Endothelial cell (in vitro differentiated cells): ENCODE results near the gene DTX3L. TPM values are rescaled to one million over a fixed set of nuclear protein-coding genes. Genes with fewer than 3 reads are reported as not detected.

Experiments used
- DNase-seq: peaks from one replicate; pipeline ENCODE4 v3.0.0; 2021; ENCODE audit warnings: low spot score
- H3K27ac Mint-ChIP-seq: one replicate; pipeline ENCODE4 v1.8.0; 2021; ENCODE audit warnings: mixed read lengths, inconsistent platforms; ENCODE audit not compliant: unreplicated experiment
- H3K27me3 Mint-ChIP-seq: one replicate; pipeline ENCODE4 v1.8.0; 2021; ENCODE audit warnings: mild to moderate bottlenecking, moderate library complexity, mixed read lengths, inconsistent platforms; ENCODE audit not compliant: unreplicated experiment
- H3K36me3 Mint-ChIP-seq: one replicate; pipeline ENCODE4 v1.8.0; 2021; ENCODE audit warnings: mild to moderate bottlenecking, low read depth, mixed read lengths, inconsistent platforms; ENCODE audit not compliant: unreplicated experiment
- H3K4me1 Mint-ChIP-seq: one replicate; pipeline ENCODE4 v1.8.0; 2021; ENCODE audit warnings: mild to moderate bottlenecking, mixed read lengths, inconsistent platforms; ENCODE audit not compliant: unreplicated experiment
- H3K4me3 Mint-ChIP-seq: one replicate; pipeline ENCODE4 v1.8.0; 2021; ENCODE audit warnings: mild to moderate bottlenecking, mixed read lengths, inconsistent platforms; ENCODE audit not compliant: unreplicated experiment
- H3K9me3 Mint-ChIP-seq: one replicate; pipeline ENCODE4 v1.8.0; 2021; ENCODE audit warnings: mixed read lengths, inconsistent platforms; ENCODE audit not compliant: unreplicated experiment
- total RNA-seq: library from RNA; stranded (reverse); fragmentation: NEBNext Ultra II Directional; extraction: Animal tissue kit (Norgen Biotek cat#: 25700); gene quantifications from one replicate; pipeline ENCODE4 v1.2.1, GENCODE V29; 2021; ENCODE audit not compliant: unreplicated experiment
- TF ChIP-seq, protein P1 (sequence below): fragments of 200-600 bp; sonication (generic); IDR thresholded peaks from one replicate; pipeline ENCODE4 v1.5.0; 2021; ENCODE audit warnings: antibody characterized with exemption; ENCODE audit not compliant: unreplicated experiment

Gene DTX3L
- total RNA-seq, 1 donor from 2014 or later = 6.0 TPM

DNA sequence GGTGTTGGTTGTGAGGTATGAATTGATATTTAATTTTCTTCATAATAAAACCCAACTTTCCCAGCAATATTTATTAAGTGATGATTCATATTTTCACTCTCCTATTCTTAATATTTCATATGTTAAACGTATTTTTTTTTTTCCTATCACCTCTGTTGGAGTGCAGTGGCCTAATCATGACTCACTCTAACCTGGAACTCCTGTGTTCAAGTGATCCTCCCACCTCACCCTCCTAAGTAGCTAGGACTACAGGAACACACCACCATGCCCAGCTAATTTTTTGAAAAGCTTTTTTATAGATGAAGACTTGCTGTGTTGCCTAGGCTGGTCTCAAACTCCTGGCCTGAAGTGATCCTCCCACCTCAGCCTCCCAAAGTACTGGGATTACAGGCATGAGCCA lies 22.0 kb downstream of the DTX3L start:
- no peaks in the 10 kb centered on the region for H3K36me3 Mint-ChIP-seq
- no peak for DNase-seq
- H3K4me1 Mint-ChIP-seq = no peaks in the 10 kb centered on the region
- no peaks in the 10 kb centered on the region for H3K27me3 Mint-ChIP-seq
- no peak overlapping the region for H3K4me3 Mint-ChIP-seq
- H3K9me3 Mint-ChIP-seq = peaks cover 4% of the 10 kb centered on the region
- TF ChIP-seq, protein P1, sequence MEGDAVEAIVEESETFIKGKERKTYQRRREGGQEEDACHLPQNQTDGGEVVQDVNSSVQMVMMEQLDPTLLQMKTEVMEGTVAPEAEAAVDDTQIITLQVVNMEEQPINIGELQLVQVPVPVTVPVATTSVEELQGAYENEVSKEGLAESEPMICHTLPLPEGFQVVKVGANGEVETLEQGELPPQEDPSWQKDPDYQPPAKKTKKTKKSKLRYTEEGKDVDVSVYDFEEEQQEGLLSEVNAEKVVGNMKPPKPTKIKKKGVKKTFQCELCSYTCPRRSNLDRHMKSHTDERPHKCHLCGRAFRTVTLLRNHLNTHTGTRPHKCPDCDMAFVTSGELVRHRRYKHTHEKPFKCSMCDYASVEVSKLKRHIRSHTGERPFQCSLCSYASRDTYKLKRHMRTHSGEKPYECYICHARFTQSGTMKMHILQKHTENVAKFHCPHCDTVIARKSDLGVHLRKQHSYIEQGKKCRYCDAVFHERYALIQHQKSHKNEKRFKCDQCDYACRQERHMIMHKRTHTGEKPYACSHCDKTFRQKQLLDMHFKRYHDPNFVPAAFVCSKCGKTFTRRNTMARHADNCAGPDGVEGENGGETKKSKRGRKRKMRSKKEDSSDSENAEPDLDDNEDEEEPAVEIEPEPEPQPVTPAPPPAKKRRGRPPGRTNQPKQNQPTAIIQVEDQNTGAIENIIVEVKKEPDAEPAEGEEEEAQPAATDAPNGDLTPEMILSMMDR = no peak
- H3K27ac Mint-ChIP-seq = no peak overlapping the region

DNA sequence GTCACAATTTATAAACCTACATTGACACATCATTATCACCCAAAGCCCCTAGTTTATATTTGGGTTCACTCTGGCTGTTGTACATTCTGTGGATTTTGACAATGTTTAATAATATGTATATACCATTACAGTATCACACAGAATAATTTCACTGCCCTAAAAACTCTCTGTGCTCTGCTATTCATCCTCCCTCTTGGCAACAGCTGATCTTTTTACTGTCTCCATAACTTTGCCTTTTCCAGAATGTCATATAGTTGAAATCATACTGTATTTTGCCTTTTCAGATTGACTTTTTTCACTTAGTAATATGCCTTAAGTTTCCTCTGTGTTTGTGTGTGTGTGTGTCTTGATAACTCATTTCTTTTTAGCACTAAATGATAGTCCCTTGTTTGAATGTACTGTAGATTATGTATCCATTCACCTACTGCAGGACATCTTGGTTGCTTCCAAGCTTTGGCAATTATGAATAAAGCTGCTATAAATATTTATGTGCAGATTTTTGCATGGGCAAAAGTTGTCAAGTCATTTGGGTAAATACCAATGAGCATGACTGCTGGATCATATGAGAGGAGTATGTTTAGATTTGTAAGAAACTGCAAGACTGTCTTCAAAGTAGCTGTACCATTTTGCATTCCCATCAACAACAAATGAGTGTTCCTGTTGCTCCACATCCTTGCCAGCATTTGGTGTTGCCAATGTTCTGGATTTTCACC lies 22.8 kb downstream of the DTX3L start:
- Mint-ChIP-seq H3K9me3 (peaks cover 4% of the 10 kb centered on the region), H3K4me1 (no peaks in the 10 kb centered on the region), H3K27me3 (no peaks in the 10 kb centered on the region), H3K27ac (no peak overlapping the region), H3K36me3 (no peaks in the 10 kb centered on the region), H3K4me3 (no peak overlapping the region)
- no peak for DNase-seq
- TF ChIP-seq, protein P1 = no peak

DNA sequence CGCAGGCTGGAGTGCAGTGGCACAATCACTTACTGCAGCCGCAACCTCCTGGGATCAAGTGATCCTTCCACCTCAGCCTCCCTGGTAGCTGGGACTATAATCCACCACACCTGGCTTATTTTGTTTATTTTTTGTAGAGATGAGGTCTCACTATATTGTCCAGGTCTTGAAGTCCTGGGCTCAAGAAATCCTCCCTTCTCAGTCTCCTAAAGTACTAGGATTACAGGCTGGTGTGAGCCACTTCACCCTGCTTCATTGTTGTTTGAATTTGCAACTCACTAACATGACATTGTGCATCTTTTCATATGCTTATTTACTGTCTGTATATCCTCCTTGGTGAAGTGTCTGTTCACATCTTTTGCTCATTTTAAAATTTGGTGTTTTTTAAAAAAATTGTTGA lies 23.4 kb downstream of the DTX3L start:
- TF ChIP-seq, protein P1 = no peak
- no peaks in the 10 kb centered on the region for H3K4me1 Mint-ChIP-seq
- no peak overlapping the region for H3K4me3 Mint-ChIP-seq
- no peaks in the 10 kb centered on the region for H3K36me3 Mint-ChIP-seq
- no peaks in the 10 kb centered on the region for H3K27me3 Mint-ChIP-seq
- H3K9me3 Mint-ChIP-seq = no peaks in the 10 kb centered on the region
- no peak overlapping the region for H3K27ac Mint-ChIP-seq
- no peak for DNase-seq

DNA sequence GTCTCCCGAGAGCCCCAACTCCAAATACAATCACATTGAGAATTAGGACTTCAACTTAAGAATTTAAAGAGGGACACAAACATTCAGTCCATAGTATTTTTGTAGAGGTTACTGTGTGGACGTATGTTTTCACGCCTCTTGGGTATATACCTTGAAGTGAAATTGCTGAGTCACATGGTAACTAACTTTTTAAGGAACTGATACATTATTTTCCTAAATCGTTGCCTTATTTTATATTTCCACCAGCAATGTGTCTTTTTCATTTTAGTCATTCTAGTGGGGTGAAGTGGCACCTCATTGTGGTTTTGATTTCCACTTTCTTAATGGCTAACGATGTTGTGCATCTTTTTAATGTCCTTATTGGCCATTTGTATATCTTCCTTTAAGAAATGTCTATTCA lies 25.2 kb downstream of the DTX3L start:
- TF ChIP-seq, protein P1 = no peak
- no peak overlapping the region for H3K4me3 Mint-ChIP-seq
- H3K36me3 Mint-ChIP-seq = no peaks in the 10 kb centered on the region
- H3K9me3 Mint-ChIP-seq = no peaks in the 10 kb centered on the region
- no peaks in the 10 kb centered on the region for H3K27me3 Mint-ChIP-seq
- no peak overlapping the region for H3K27ac Mint-ChIP-seq
- H3K4me1 Mint-ChIP-seq = no peaks in the 10 kb centered on the region
- DNase-seq = no peak

DNA sequence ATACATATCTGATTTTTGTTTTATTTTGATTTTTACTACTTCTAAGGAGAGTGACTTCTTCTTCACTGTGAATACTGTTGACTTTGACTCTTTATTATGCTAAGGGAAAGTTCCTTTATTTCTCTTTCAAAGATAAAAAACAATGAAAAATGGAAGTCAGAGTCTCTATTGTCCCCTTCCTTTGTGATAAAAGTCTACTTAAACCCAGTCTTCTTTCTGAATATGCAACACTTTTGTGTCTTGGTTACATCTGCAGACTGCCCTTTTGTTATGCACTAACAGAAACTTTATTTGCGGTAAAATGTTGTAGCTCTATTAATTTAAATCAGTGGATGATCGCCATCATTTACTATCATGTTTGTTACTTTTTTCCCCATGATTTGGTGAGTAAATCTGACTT lies 26.5 kb downstream of the DTX3L start:
- TF ChIP-seq, protein P1 = no peak
- no peaks in the 10 kb centered on the region for H3K27me3 Mint-ChIP-seq
- H3K27ac Mint-ChIP-seq = no peak overlapping the region
- no peaks in the 10 kb centered on the region for H3K36me3 Mint-ChIP-seq
- no peaks in the 10 kb centered on the region for H3K4me1 Mint-ChIP-seq
- H3K9me3 Mint-ChIP-seq = no peaks in the 10 kb centered on the region
- DNase-seq = no peak
- H3K4me3 Mint-ChIP-seq = no peak overlapping the region
